ENCODE data around the gene HNF4A. TPM values are rescaled to one million over a fixed set of nuclear protein-coding genes. Genes with fewer than 3 reads are reported as not detected.

Gene HNF4A
- total and polyA plus RNA-seq, 8 donors, result 7.4 to 29.2 (median 22.2) TPM

GRCh38 chr20:44429017-44429339 is 73.5 kb downstream of the HNF4A start:
- FAIRE-seq (no peak), DNase-seq (no peak), ATAC-seq (no peak)
- Histone ChIP-seq H3K4me3 (no peak overlapping the region), H3K27ac (no peak overlapping the region), H3K4me1 (no peaks in the 10 kb centered on the region), H3K36me3 (peaks cover 0 to 21% (median 4%) of the 10 kb centered on the region in 3 donors), H3K9me3 (no peaks in the 10 kb centered on the region), H3K27me3 (no peaks in the 10 kb centered on the region)
- intact Hi-C loops (cut with DNase I), result no loop called here
- no peak for TF ChIP-seq CTCF (IDR thresholded peaks at IDR 0.05)
- 95% methylated on average over 2 of the region's 2 CpGs for WGBS, 2 donors

DNA sequence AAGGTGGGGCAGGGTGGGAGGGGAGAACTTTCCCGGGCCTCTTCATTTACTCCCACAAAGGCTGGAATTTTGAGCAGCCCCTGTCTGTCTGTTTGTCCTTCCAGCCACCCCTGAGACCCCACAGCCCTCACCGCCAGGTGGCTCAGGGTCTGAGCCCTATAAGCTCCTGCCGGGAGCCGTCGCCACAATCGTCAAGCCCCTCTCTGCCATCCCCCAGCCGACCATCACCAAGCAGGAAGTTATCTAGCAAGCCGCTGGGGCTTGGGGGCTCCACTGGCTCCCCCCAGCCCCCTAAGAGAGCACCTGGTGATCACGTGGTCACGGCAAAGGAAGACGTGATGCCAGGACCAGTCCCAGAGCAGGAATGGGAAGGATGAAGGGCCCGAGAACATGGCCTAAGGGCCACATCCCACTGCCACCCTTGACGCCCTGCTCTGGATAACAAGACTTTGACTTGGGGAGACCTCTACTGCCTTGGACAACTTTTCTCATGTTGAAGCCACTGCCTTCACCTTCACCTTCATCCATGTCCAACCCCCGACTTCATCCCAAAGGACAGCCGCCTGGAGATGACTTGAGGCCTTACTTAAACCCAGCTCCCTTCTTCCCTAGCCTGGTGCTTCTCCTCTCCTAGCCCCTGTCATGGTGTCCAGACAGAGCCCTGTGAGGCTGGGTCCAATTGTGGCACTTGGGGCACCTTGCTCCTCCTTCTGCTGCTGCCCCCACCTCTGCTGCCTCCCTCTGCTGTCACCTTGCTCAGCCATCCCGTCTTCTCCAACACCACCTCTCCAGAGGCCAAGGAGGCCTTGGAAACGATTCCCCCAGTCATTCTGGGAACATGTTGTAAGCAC is 74.1 kb downstream of the HNF4A start:
- TF ChIP-seq CTCF (IDR thresholded peaks at IDR 0.05), result no peak
- no peak for ATAC-seq
- WGBS, 2 donors, result 87 to 92% methylated on average over 17 of the region's 17 CpGs
- Histone ChIP-seq H3K4me3 (no peak overlapping the region), H3K9me3 (no peaks in the 10 kb centered on the region), H3K4me1 (no peaks in the 10 kb centered on the region), H3K27me3 (no peaks in the 10 kb centered on the region), H3K27ac (no peak overlapping the region), H3K36me3 (peaks cover 0 to 15% (median 4%) of the 10 kb centered on the region in 3 donors)
- DNase-seq, result no peak
- intact Hi-C loops (cut with DNase I), result no loop called here
- no peak for FAIRE-seq

DNA sequence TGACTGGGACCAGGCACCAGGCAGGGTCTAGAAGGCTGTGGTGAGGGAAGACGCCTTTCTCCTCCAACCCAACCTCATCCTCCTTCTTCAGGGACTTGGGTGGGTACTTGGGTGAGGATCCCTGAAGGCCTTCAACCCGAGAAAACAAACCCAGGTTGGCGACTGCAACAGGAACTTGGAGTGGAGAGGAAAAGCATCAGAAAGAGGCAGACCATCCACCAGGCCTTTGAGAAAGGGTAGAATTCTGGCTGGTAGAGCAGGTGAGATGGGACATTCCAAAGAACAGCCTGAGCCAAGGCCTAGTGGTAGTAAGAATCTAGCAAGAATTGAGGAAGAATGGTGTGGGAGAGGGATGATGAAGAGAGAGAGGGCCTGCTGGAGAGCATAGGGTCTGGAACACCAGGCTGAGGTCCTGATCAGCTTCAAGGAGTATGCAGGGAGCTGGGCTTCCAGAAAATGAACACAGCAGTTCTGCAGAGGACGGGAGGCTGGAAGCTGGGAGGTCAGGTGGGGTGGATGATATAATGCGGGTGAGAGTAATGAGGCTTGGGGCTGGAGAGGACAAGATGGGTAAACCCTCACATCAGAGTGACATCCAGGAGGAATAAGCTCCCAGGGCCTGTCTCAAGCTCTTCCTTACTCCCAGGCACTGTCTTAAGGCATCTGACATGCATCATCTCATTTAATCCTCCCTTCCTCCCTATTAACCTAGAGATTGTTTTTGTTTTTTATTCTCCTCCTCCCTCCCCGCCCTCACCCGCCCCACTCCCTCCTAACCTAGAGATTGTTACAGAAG is 75.0 kb downstream of the HNF4A start:
- TF ChIP-seq CTCF (IDR thresholded peaks at IDR 0.05), result no peak
- DNase-seq, result no peak
- no peaks in the 10 kb centered on the region for H3K4me1 ChIP-seq
- 83 to 92% methylated on average over 7 of the region's 7 CpGs for WGBS, 2 donors
- intact Hi-C loops (cut with DNase I), result no loop called here
- no peaks in the 10 kb centered on the region for H3K9me3 ChIP-seq
- FAIRE-seq, result no peak
- H3K36me3 ChIP-seq, result peaks cover 0 to 15% (median 4%) of the 10 kb centered on the region in 3 donors
- ATAC-seq, result no peak
- no peak overlapping the region for H3K4me3 ChIP-seq
- H3K27me3 ChIP-seq, result no peaks in the 10 kb centered on the region
- H3K27ac ChIP-seq, result no peak overlapping the region

DNA sequence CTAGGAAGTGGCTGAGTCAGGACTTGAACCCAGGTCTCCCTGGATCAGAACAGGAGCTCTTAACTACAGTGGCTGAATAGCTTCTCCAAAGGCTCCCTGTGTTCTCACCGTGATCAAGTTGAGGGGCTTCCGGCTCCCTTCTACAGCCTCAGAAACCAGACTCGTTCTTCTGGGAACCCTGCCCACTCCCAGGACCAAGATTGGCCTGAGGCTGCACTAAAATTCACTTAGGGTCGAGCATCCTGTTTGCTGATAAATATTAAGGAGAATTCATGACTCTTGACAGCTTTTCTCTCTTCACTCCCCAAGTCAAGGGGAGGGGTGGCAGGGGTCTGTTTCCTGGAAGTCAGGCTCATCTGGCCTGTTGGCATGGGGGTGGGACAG is 75.6 kb downstream of the HNF4A start:
- FAIRE-seq, result no peak

More for the DNA sequence above, 75.6 kb downstream of the HNF4A start:
- no peaks in the 10 kb centered on the region for H3K9me3 ChIP-seq
- peaks cover 0 to 15% (median 0%) of the 10 kb centered on the region in 3 donors for H3K36me3 ChIP-seq
- no peak overlapping the region for H3K4me3 ChIP-seq
- intact Hi-C loops (cut with DNase I), result no loop called here
- DNase-seq (no peak), ATAC-seq (no peak)
- H3K4me1 ChIP-seq, result no peaks in the 10 kb centered on the region
- no peak overlapping the region for H3K27ac ChIP-seq
- no peak for TF ChIP-seq CTCF (IDR thresholded peaks at IDR 0.05)
- H3K27me3 ChIP-seq, result no peaks in the 10 kb centered on the region
- WGBS, 2 donors, result 65 to 75% methylated on average over 4 of the region's 4 CpGs
